HCT116 (cell line): ENCODE measurements around the gene PRSS21. TPM values are rescaled to one million over a fixed set of nuclear protein-coding genes. Genes with fewer than 3 reads are reported as not detected.

Experiments used
- ATAC-seq: fragments of 200-7000 bp; cut with Tn5 transposase; 2 replicates; pipeline ENCODE4 v1.9.1; 2020; ENCODE audit warnings: mild to moderate bottlenecking, moderate library complexity
- BruUV-seq: library from RNA; stranded (reverse); fragments of 400-500 nt; replicated peaks from 2 replicates; lab custom pipeline; 2021; lab: Mats Ljungman, UMichigan
- CTCF ChIA-PET: fragments of 300-600 bp; sonication (Branson Sonifier 250); formaldehyde crosslinking; loops from one replicate; lab custom pipeline; 2021; ENCODE audit warnings: antibody characterized with exemption; lab: Charles Lee
- POLR2A ChIA-PET: fragments of 300-600, 350-600 bp; sonication (Branson Sonifier 250); formaldehyde crosslinking; loops from one replicate; lab custom pipeline; 2021; ENCODE audit warnings: antibody characterized with exemption; lab: Charles Lee
- RAD21 ChIA-PET, 2 experiments: fragments of 300-600 bp; sonication (Branson Sonifier 250); formaldehyde crosslinking; loops; one replicate each; lab custom pipeline; 2023; ENCODE audit warnings: low total read pairs in 2 of 2; ENCODE audit not compliant: uncharacterized antibody in 2 of 2, unreplicated experiment in 2 of 2, low non-redundant PET in 1 of 2; lab: Charles Lee
- DNase-seq: peaks from one replicate; pipeline ENCODE4 v3.0.0-alpha.2; 2010; ENCODE audit warnings: low read depth, low spot score
- H2AFZ ChIP-seq: fragments of 200-600 bp; shearing (Covaris generic), sonication (generic); 2 replicates; pipeline ENCODE4 v1.6.1; 2017; ENCODE audit warnings: low read depth, mixed run types, mixed read lengths, antibody characterized with exemption, low read length; ENCODE audit not compliant: poor library complexity, severe bottlenecking
- H3K27ac ChIP-seq: 2 replicates; pipeline ENCODE4 v1.5.1; 2012; ENCODE audit warnings: low read depth, low read length
- H3K27me3 ChIP-seq: fragments of 200-600 bp; sonication (generic); 2 replicates; pipeline ENCODE4 v1.6.1; 2016; ENCODE audit warnings: mixed run types, low read length, mixed read lengths; ENCODE audit not compliant: insufficient read depth
- H3K36me3 ChIP-seq, 2 experiments: fragments of 200-500 bp in 1 of 2; fragments of 200-600 bp in 1 of 2; sonication (Bioruptor generic) in 1 of 2; sonication (generic) in 1 of 2; 2 replicates each; pipeline versions ENCODE4 v1.5.1 to v1.6.1; 2014 to 2016; ENCODE audit warnings: low read length in 2 of 2, inconsistent platforms in 1 of 2, mixed read lengths in 1 of 2, mixed run types in 1 of 2; ENCODE audit not compliant: insufficient read depth in 2 of 2, control insufficient read depth in 1 of 2
- H3K4me1 ChIP-seq, 2 experiments: fragments of 200-600 bp in 1 of 2; sonication (generic) in 1 of 2; 2 replicates each; pipeline versions ENCODE4 v1.5.1 to v1.6.1; 2012 to 2017; ENCODE audit warnings: low read length in 2 of 2, inconsistent platforms in 1 of 2, mild to moderate bottlenecking in 1 of 2, mixed read lengths in 1 of 2, mixed run types in 1 of 2, moderate library complexity in 1 of 2; ENCODE audit not compliant: insufficient read depth in 2 of 2, control insufficient read depth in 1 of 2
- H3K4me2 ChIP-seq: fragments of 200-600 bp; sonication (generic); 2 replicates; pipeline ENCODE4 v1.6.1; 2017; ENCODE audit warnings: mixed run types, low read length, mixed read lengths
- H3K4me3 ChIP-seq, 2 experiments: fragments of 200-600 bp in 1 of 2; sonication (generic) in 1 of 2; replicated peaks in 1 of 2; 2 replicates each; pipeline ENCODE4 v1.5.1; 2011 to 2016; ENCODE audit warnings: low read length in 2 of 2, control low read depth in 1 of 2, low read depth in 1 of 2, mild to moderate bottlenecking in 1 of 2, mixed read lengths in 1 of 2, mixed run types in 1 of 2
- H3K79me2 ChIP-seq: fragments of 200-600 bp; sonication (generic); 2 replicates; pipeline ENCODE4 v1.6.1; 2017; ENCODE audit warnings: mild to moderate bottlenecking, mixed run types, low read length, moderate library complexity, mixed read lengths; ENCODE audit not compliant: insufficient read depth
- H3K9ac ChIP-seq: fragments of 200-600 bp; sonication (generic); 2 replicates; pipeline ENCODE4 v1.6.1; 2016; ENCODE audit warnings: low read length, mixed read lengths
- H3K9me2 ChIP-seq: fragments of 200-600 bp; sonication (generic), shearing (Covaris generic); 2 replicates; pipeline ENCODE4 v1.6.1; 2017; ENCODE audit warnings: mixed run types, mild to moderate bottlenecking, moderate library complexity; ENCODE audit not compliant: insufficient read depth
- H3K9me3 ChIP-seq, 2 experiments: fragments of 200-500 bp in 1 of 2; fragments of 200-600 bp in 1 of 2; sonication (Bioruptor generic) in 1 of 2; sonication (generic) in 1 of 2; 2 replicates each; pipeline ENCODE4 v1.6.1; 2014 to 2017; ENCODE audit warnings: low read length in 2 of 2, mixed read lengths in 2 of 2, inconsistent platforms in 1 of 2, low read depth in 1 of 2, mild to moderate bottlenecking in 1 of 2, mixed run types in 1 of 2, moderate library complexity in 1 of 2; ENCODE audit not compliant: control insufficient read depth in 1 of 2, insufficient read depth in 1 of 2
- H4K20me1 ChIP-seq: fragments of 200-600 bp; sonication (generic), shearing (Covaris generic); 2 replicates; pipeline ENCODE4 v1.6.1; 2017; ENCODE audit warnings: mixed run types, mild to moderate bottlenecking, moderate library complexity; ENCODE audit not compliant: insufficient read depth
- CBX3 ChIP-seq: IDR thresholded peaks from 2 replicates; pipeline ENCODE4 v1.6.1; 2012; ENCODE audit warnings: low read depth
- EZH2 ChIP-seq: fragments of 200-600 bp; sonication (generic); IDR thresholded peaks from 2 replicates; pipeline ENCODE4 v1.6.1; 2017; ENCODE audit warnings: antibody characterized with exemption, mixed run types
- EZH2phosphoT487 ChIP-seq: fragments of 200-600 bp; IDR thresholded peaks from 2 replicates; pipeline ENCODE4 v1.6.1; 2018; ENCODE audit warnings: antibody characterized with exemption, borderline replicate concordance
- RAD21 ChIP-seq: IDR thresholded peaks from 2 replicates; pipeline ENCODE4 v1.6.1; 2012; ENCODE audit warnings: low read depth, mild to moderate bottlenecking
- REST ChIP-seq: IDR thresholded peaks from 2 replicates; pipeline ENCODE4 v1.6.1; 2012; ENCODE audit warnings: low read depth
- SP1 ChIP-seq: IDR thresholded peaks from 2 replicates; pipeline ENCODE4 v1.6.1; 2012; ENCODE audit warnings: low read depth
- ZFX ChIP-seq: fragments of 450-650 bp; IDR thresholded peaks from 2 replicates; pipeline ENCODE4 v1.6.1; 2017
- intact Hi-C: fragments of 100-400 bp; cut with micrococcal nuclease; formaldehyde crosslinking; loops from 2 replicates; pipeline ENCODE4 v1.10.0; 2022
- total RNA-seq: library from RNA; stranded (reverse); gene quantifications from one replicate; pipeline ENCODE4 v1.2.1, GENCODE V29; 2021; ENCODE audit not compliant: unreplicated experiment

Gene PRSS21
- total RNA-seq, 1 experiment from 2014 or later, result 0.39 TPM

GRCh38 chr16:2798723-2799204 lies 18.3 kb upstream of the PRSS21 start:
- H3K79me2 ChIP-seq, result no peaks in the 10 kb centered on the region
- ChIA-PET RAD21 (no interaction called here), POLR2A (no interaction called here), CTCF (no interaction called here)
- H3K9me2 ChIP-seq, result no peaks in the 10 kb centered on the region; the same call in 1 of the 2 replicates
- H3K27me3 ChIP-seq, result no peaks in the 10 kb centered on the region
- H4K20me1 ChIP-seq, result no peaks in the 10 kb centered on the region
- no peak for TF ChIP-seq CBX3
- TF ChIP-seq ZFX, result no peak
- TF ChIP-seq REST, result no peak
- TF ChIP-seq RAD21, result no peak
- no peak for TF ChIP-seq EZH2
- TF ChIP-seq EZH2phosphoT487, result no peak
- TF ChIP-seq SP1, result no peak
- H3K9ac ChIP-seq, result no peak overlapping the region
- ATAC-seq (no peak), DNase-seq (no peak)
- H3K4me2 ChIP-seq, result no peak overlapping the region
- H3K36me3 ChIP-seq, result no peaks in the 10 kb centered on the region
- BruUV-seq, result no TSS peak
- H3K27ac ChIP-seq, result no peak overlapping the region
- peaks cover 8 to 20% of the 10 kb centered on the region in 2 experiments for H3K4me1 ChIP-seq
- H3K4me3 ChIP-seq, result no peak overlapping the region
- intact Hi-C loops, result no loop called here
- H3K9me3 ChIP-seq, result peaks cover 0 to under 1% of the 10 kb centered on the region in 2 experiments; a peak in 1 of 4 replicates
- no peak overlapping the region for H2AFZ ChIP-seq
